Stomach (tissue), 4 donors: Measurements from ENCODE around the gene CRISPLD2.

Source experiments
- CTCF ChIP-seq, 7 experiments: fragments of 450-650 bp in 4 of 7; fragments of 200-600 bp in 3 of 7; sonication (generic) in 3 of 7; IDR thresholded peaks; one replicate each; pipeline ENCODE4 v1.5.1; 2016 to 2019; ENCODE audit warnings: antibody characterized with exemption in 7 of 7, control low read depth in 2 of 7, mild to moderate bottlenecking in 1 of 7
- EP300 ChIP-seq: sonication (generic); formaldehyde crosslinking; IDR thresholded peaks from one replicate; pipeline ENCODE4 v1.6.1; 2017; ENCODE audit warnings: antibody characterized with exemption
- POLR2A ChIP-seq, 4 donors: fragments of 450-650 bp; IDR thresholded peaks; one replicate each; pipeline ENCODE4 v1.6.1; 2016; ENCODE audit warnings: antibody characterized with exemption in 4 of 4, control low read depth in 2 of 4, mild to moderate bottlenecking in 1 of 4, moderate library complexity in 1 of 4
- POLR2AphosphoS5 ChIP-seq, 3 donors: sonication (generic); formaldehyde crosslinking; IDR thresholded peaks; one replicate each; pipeline ENCODE4 v1.6.1; 2016; ENCODE audit warnings: antibody characterized with exemption in 3 of 3

GRCh38 chr16:84810518-84811273 is 9.1 kb upstream of the CRISPLD2 start:
- TF ChIP-seq CTCF (IDR thresholded peaks at IDR 0.05) (no peak), POLR2AphosphoS5 (IDR thresholded peaks at IDR 0.05) (no peak), POLR2A (IDR thresholded peaks at IDR 0.05) (no peak), EP300 (no peak)
